ENCODE measurements around the gene CD99. TPM values are rescaled to one million over a fixed set of nuclear protein-coding genes. Genes with fewer than 3 reads are reported as not detected.

The CD99 gene
- total and polyA plus RNA-seq, 2 donors (not counting 3 experiments of a cell fraction or from before 2014, with no cell fraction given): 364 to 654 TPM

DNA sequence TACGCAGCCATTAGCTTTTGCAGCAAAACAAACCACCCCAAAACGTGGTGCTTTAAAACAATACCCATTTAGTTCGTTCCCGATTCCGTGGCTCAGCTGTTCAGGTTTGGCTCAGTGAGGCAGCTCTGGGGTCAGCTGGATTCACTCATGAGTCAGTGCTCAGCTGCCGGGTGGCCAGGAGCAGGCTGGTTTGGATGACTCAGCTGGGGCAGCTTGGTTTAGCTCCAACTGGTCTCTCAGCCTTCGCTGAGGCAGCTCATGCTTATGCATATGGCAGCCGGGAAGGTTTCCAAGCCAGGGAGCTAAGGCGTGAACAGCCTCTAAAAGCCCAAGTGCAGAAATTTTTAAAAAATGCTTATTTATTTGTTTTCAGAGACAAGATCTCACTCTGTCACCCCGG lies 13.3 kb upstream of the CD99 start:
- no peaks in the 10 kb centered on the region for H3K36me3 ChIP-seq (ENCODE audit: control insufficient read depth in 2 of 2, extremely low read depth in 1 of 2, insufficient read depth in 2 of 2, low read length in 2 of 2)
- no peaks in the 10 kb centered on the region for H4K20me1 ChIP-seq (replicated peaks; ENCODE audit: control insufficient read depth, extremely low read depth, insufficient read depth, low read length)
- intact Hi-C loops (cut with micrococcal nuclease): loop anchor here (2.0 kb wide), 1 partner anchor 13 kb away; the partner anchor contains the start of gene CD99
- BruUV-seq (replicated peaks): no TSS peak
- no peaks in the 10 kb centered on the region for H3K9me1 ChIP-seq (replicated peaks; ENCODE audit: control insufficient read depth, extremely low read depth, insufficient read depth, low read length)
- TF ChIP-seq GATA2 (IDR thresholded peaks at IDR 0.05; ENCODE audit: insufficient read depth, insufficient read length, low read depth, low read length) (no peak), EZH2 (IDR thresholded peaks at IDR 0.05; ENCODE audit: borderline replicate concordance, low read depth, low read length, severe bottlenecking) (no peak), MYC (IDR thresholded peaks at IDR 0.05; ENCODE audit: low read depth, low read length) (no peak), FOS (IDR thresholded peaks at IDR 0.05; ENCODE audit: borderline replicate concordance, insufficient read depth, low read length) (peak; percentile 93), JUN (IDR thresholded peaks at IDR 0.05; ENCODE audit: borderline replicate concordance, insufficient read depth, insufficient read length, low read depth) (peak; percentile 78), POLR2AphosphoS5 (IDR thresholded peaks at IDR 0.05; ENCODE audit: insufficient read depth, low read depth, low read length) (peak; percentile 63), POLR2A (IDR thresholded peaks at IDR 0.05; ENCODE audit: low read depth, low read length) (no peak)
- TF ChIP-seq, protein P1, sequence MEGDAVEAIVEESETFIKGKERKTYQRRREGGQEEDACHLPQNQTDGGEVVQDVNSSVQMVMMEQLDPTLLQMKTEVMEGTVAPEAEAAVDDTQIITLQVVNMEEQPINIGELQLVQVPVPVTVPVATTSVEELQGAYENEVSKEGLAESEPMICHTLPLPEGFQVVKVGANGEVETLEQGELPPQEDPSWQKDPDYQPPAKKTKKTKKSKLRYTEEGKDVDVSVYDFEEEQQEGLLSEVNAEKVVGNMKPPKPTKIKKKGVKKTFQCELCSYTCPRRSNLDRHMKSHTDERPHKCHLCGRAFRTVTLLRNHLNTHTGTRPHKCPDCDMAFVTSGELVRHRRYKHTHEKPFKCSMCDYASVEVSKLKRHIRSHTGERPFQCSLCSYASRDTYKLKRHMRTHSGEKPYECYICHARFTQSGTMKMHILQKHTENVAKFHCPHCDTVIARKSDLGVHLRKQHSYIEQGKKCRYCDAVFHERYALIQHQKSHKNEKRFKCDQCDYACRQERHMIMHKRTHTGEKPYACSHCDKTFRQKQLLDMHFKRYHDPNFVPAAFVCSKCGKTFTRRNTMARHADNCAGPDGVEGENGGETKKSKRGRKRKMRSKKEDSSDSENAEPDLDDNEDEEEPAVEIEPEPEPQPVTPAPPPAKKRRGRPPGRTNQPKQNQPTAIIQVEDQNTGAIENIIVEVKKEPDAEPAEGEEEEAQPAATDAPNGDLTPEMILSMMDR (IDR thresholded peaks at IDR 0.05; ENCODE audit: extremely low read depth in 1 of 2, insufficient read depth in 1 of 2, low read depth in 1 of 2, low read length in 2 of 2): no peak
- TF ChIP-seq, protein P2, sequence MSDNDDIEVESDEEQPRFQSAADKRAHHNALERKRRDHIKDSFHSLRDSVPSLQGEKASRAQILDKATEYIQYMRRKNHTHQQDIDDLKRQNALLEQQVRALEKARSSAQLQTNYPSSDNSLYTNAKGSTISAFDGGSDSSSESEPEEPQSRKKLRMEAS (IDR thresholded peaks at IDR 0.05; ENCODE audit: insufficient read depth, insufficient read length): peak; percentile 37
- peaks cover 10% of the 10 kb centered on the region for H3K4me1 ChIP-seq (ENCODE audit: control insufficient read depth, extremely low read depth, insufficient read depth, low read length)
- dilution Hi-C loops (cut with MboI; ENCODE audit: extremely low pct_ligation_motif_present, low sequenced_read_pairs): no loop called here
- no peaks in the 10 kb centered on the region for H3K27me3 ChIP-seq (ENCODE audit: control insufficient read depth in 2 of 2, insufficient read depth in 2 of 2, low read length in 2 of 2)
- H3K4me2 ChIP-seq (ENCODE audit: insufficient read depth, low read length): peak overlapping the region; percentile 35
- no peaks in the 10 kb centered on the region for H3K9me3 ChIP-seq (replicated peaks; ENCODE audit: control insufficient read depth, insufficient read depth, low read length)
- FAIRE-seq (peak; percentile 98), DNase-seq (ENCODE audit: low read depth, low spot score) (peak; percentile 79)
- no peak overlapping the region for H3K9ac ChIP-seq (replicated peaks; ENCODE audit: extremely low read depth, insufficient read depth, low read length)
- H3K27ac ChIP-seq (ENCODE audit: insufficient read depth, low read depth, low read length): no peak overlapping the region
- no peak overlapping the region for H2AFZ ChIP-seq (ENCODE audit: low read depth, low read length)
- no peak overlapping the region for H3K4me3 ChIP-seq (replicated peaks in 1 of 3; ENCODE audit: insufficient read depth in 1 of 3, low read depth in 1 of 3, low read length in 3 of 3)
- POLR2A ChIA-PET: no interaction called here
- no peaks in the 10 kb centered on the region for H3K79me2 ChIP-seq (ENCODE audit: control insufficient read depth, insufficient read depth, low read length)
- CTCF ChIA-PET: no interaction called here

Measured in endothelial cell of umbilical vein (primary cell).